ENCODE measurements around the gene ADAMTS13. TPM values are rescaled to one million over a fixed set of nuclear protein-coding genes. Genes with fewer than 3 reads are reported as not detected.

The ADAMTS13 gene
- total and polyA plus RNA-seq, 2 donors (not counting 3 experiments of a cell fraction or from before 2014, with no cell fraction given), result 1.5 to 2.5 TPM

DNA sequence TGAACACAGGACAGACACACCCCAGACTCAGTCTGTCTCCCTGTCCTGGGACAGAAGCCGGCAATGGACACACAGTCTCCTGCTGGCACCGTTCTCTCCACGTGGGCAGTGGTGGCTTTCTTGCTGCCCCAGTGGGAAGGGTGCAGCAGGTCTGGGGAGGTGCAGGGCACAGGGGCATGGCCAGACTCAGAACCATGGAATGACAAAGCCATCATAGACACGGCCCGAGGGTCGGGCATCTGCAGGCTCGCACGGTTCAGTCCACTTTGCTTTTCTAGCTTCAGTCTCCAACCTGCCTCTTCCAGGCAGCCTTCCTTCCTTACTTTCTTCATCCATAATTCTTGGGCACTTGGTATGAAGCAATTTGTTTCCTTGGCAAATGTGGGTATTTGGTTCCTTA lies 85.9 kb downstream of the ADAMTS13 start:
- Histone ChIP-seq H3K9ac (replicated peaks; ENCODE audit: extremely low read depth, insufficient read depth, low read length) (no peak overlapping the region), H3K4me1 (ENCODE audit: control insufficient read depth, extremely low read depth, insufficient read depth, low read length) (no peaks in the 10 kb centered on the region), H3K4me2 (ENCODE audit: insufficient read depth, low read length) (no peak overlapping the region), H3K79me2 (ENCODE audit: control insufficient read depth, insufficient read depth, low read length) (no peaks in the 10 kb centered on the region), H3K27ac (ENCODE audit: insufficient read depth, low read depth, low read length) (no peak overlapping the region), H3K9me3 (replicated peaks; ENCODE audit: control insufficient read depth, insufficient read depth, low read length) (no peaks in the 10 kb centered on the region), H4K20me1 (replicated peaks; ENCODE audit: control insufficient read depth, extremely low read depth, insufficient read depth, low read length) (no peaks in the 10 kb centered on the region), H3K9me1 (replicated peaks; ENCODE audit: control insufficient read depth, extremely low read depth, insufficient read depth, low read length) (no peaks in the 10 kb centered on the region), H2AFZ (ENCODE audit: low read depth, low read length) (no peak overlapping the region), H3K27me3 (ENCODE audit: control insufficient read depth in 2 of 2, insufficient read depth in 2 of 2, low read length in 2 of 2) (peaks cover 0 to 3% of the 10 kb centered on the region in 2 experiments), H3K36me3 (ENCODE audit: control insufficient read depth in 2 of 2, extremely low read depth in 1 of 2, insufficient read depth in 2 of 2, low read length in 2 of 2) (no peaks in the 10 kb centered on the region), H3K4me3 (replicated peaks in 1 of 3; ENCODE audit: insufficient read depth in 1 of 3, low read depth in 1 of 3, low read length in 3 of 3) (no peak overlapping the region)
- TF ChIP-seq POLR2A (IDR thresholded peaks at IDR 0.05; ENCODE audit: low read depth, low read length), result no peak
- TF ChIP-seq MYC (IDR thresholded peaks at IDR 0.05; ENCODE audit: low read depth, low read length), result no peak
- no peak for TF ChIP-seq POLR2AphosphoS5 (IDR thresholded peaks at IDR 0.05; ENCODE audit: insufficient read depth, low read depth, low read length)
- TF ChIP-seq, protein P1, sequence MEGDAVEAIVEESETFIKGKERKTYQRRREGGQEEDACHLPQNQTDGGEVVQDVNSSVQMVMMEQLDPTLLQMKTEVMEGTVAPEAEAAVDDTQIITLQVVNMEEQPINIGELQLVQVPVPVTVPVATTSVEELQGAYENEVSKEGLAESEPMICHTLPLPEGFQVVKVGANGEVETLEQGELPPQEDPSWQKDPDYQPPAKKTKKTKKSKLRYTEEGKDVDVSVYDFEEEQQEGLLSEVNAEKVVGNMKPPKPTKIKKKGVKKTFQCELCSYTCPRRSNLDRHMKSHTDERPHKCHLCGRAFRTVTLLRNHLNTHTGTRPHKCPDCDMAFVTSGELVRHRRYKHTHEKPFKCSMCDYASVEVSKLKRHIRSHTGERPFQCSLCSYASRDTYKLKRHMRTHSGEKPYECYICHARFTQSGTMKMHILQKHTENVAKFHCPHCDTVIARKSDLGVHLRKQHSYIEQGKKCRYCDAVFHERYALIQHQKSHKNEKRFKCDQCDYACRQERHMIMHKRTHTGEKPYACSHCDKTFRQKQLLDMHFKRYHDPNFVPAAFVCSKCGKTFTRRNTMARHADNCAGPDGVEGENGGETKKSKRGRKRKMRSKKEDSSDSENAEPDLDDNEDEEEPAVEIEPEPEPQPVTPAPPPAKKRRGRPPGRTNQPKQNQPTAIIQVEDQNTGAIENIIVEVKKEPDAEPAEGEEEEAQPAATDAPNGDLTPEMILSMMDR (IDR thresholded peaks at IDR 0.05; ENCODE audit: extremely low read depth in 1 of 2, insufficient read depth in 1 of 2, low read depth in 1 of 2, low read length in 2 of 2), result no peak
- no peak for TF ChIP-seq GATA2 (IDR thresholded peaks at IDR 0.05; ENCODE audit: insufficient read depth, insufficient read length, low read depth, low read length)
- no peak for TF ChIP-seq JUN (IDR thresholded peaks at IDR 0.05; ENCODE audit: borderline replicate concordance, insufficient read depth, insufficient read length, low read depth)
- TF ChIP-seq, protein P2, sequence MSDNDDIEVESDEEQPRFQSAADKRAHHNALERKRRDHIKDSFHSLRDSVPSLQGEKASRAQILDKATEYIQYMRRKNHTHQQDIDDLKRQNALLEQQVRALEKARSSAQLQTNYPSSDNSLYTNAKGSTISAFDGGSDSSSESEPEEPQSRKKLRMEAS (IDR thresholded peaks at IDR 0.05; ENCODE audit: insufficient read depth, insufficient read length), result no peak
- no peak for TF ChIP-seq FOS (IDR thresholded peaks at IDR 0.05; ENCODE audit: borderline replicate concordance, insufficient read depth, low read length)
- no peak for TF ChIP-seq EZH2 (IDR thresholded peaks at IDR 0.05; ENCODE audit: borderline replicate concordance, low read depth, low read length, severe bottlenecking)
- dilution Hi-C loops (cut with MboI; ENCODE audit: extremely low pct_ligation_motif_present, low sequenced_read_pairs) (no loop called here), intact Hi-C loops (cut with micrococcal nuclease) (no loop called here)
- POLR2A ChIA-PET, result no interaction called here
- CTCF ChIA-PET, result no interaction called here
- FAIRE-seq (no peak), DNase-seq (ENCODE audit: low read depth, low spot score) (no peak)
- no TSS peak for BruUV-seq (replicated peaks)

Other genes with a start within 250 kb of the ADAMTS13 start
- not detected in 2 replicates for gene OBP2B, start 213.1 kb upstream of the ADAMTS13 start, total RNA-seq
- gene OBP2B, start 213.1 kb upstream of the ADAMTS13 start, polyA plus RNA-seq, result not detected in 2 replicates
- not detected in 2 replicates for gene ABO, start 147.2 kb upstream of the ADAMTS13 start, total RNA-seq
- not detected in 2 replicates for gene ABO, start 147.2 kb upstream of the ADAMTS13 start, polyA plus RNA-seq
- 16.0 and 16.4 TPM in 2 replicates for gene SURF6, start 86.2 kb upstream of the ADAMTS13 start, total RNA-seq
- gene SURF6, start 86.2 kb upstream of the ADAMTS13 start, polyA plus RNA-seq, result 4.9 TPM in 2 replicates
- gene MED22, start 74.2 kb upstream of the ADAMTS13 start, total RNA-seq, result 26.7 and 27.4 TPM in 2 replicates
- gene MED22, start 74.2 kb upstream of the ADAMTS13 start, polyA plus RNA-seq, result 25.7 and 29.5 TPM in 2 replicates
- 2,043 and 2,112 TPM in 2 replicates for gene RPL7A, start 74.1 kb upstream of the ADAMTS13 start, total RNA-seq
- gene RPL7A, start 74.1 kb upstream of the ADAMTS13 start, polyA plus RNA-seq, result 2,090 and 2,329 TPM in 2 replicates
- gene SURF1, start 65.9 kb upstream of the ADAMTS13 start, total RNA-seq, result 12.0 and 22.8 TPM in 2 replicates
- gene SURF1, start 65.9 kb upstream of the ADAMTS13 start, polyA plus RNA-seq, result 26.6 and 27.1 TPM in 2 replicates
- gene SURF2, start 65.8 kb upstream of the ADAMTS13 start, total RNA-seq, result 9.3 and 10.6 TPM in 2 replicates
- 14.2 and 16.9 TPM in 2 replicates for gene SURF2, start 65.8 kb upstream of the ADAMTS13 start, polyA plus RNA-seq
- 216 and 230 TPM in 2 replicates for gene SURF4, start 46.3 kb upstream of the ADAMTS13 start, total RNA-seq
- 358 and 360 TPM in 2 replicates for gene SURF4, start 46.3 kb upstream of the ADAMTS13 start, polyA plus RNA-seq
- gene STKLD1, start 46.0 kb upstream of the ADAMTS13 start, total RNA-seq, result 0.77 and 0.85 TPM in 2 replicates
- 0.29 and 0.67 TPM in 2 replicates for gene STKLD1, start 46.0 kb upstream of the ADAMTS13 start, polyA plus RNA-seq
- 27.0 and 29.5 TPM in 2 replicates for gene REXO4, start 4.4 kb upstream of the ADAMTS13 start, total RNA-seq
- gene REXO4, start 4.4 kb upstream of the ADAMTS13 start, polyA plus RNA-seq, result 16.9 and 19.5 TPM in 2 replicates
- 9.7 and 9.8 TPM in 2 replicates for gene CACFD1, start 37.6 kb downstream of the ADAMTS13 start, total RNA-seq
- 11.5 and 14.0 TPM in 2 replicates for gene CACFD1, start 37.6 kb downstream of the ADAMTS13 start, polyA plus RNA-seq
- gene SLC2A6, start 56.7 kb downstream of the ADAMTS13 start, total RNA-seq, result 35.7 and 39.0 TPM in 2 replicates
- 39.6 and 56.1 TPM in 2 replicates for gene SLC2A6, start 56.7 kb downstream of the ADAMTS13 start, polyA plus RNA-seq
- not detected in 2 replicates for gene MYMK, start 102.6 kb downstream of the ADAMTS13 start, total RNA-seq
- not detected in 2 replicates for gene MYMK, start 102.6 kb downstream of the ADAMTS13 start, polyA plus RNA-seq
- gene ADAMTSL2, start 112.3 kb downstream of the ADAMTS13 start, total RNA-seq, result not detected in 2 replicates
- gene ADAMTSL2, start 112.3 kb downstream of the ADAMTS13 start, polyA plus RNA-seq, result not detected in 2 replicates
- gene FAM163B, start 187.0 kb downstream of the ADAMTS13 start, total RNA-seq, result not detected in 2 replicates
- not detected in 2 replicates for gene FAM163B, start 187.0 kb downstream of the ADAMTS13 start, polyA plus RNA-seq
- not detected in 2 replicates for gene DBH, start 214.0 kb downstream of the ADAMTS13 start, total RNA-seq
- not detected in 2 replicates for gene DBH, start 214.0 kb downstream of the ADAMTS13 start, polyA plus RNA-seq

All from endothelial cell of umbilical vein (primary cell).